ENCODE data around the gene IST1.
A peak's percentile ranks its signal among the peaks of the same experiment; 100 is the strongest.

Gene IST1

DNA sequence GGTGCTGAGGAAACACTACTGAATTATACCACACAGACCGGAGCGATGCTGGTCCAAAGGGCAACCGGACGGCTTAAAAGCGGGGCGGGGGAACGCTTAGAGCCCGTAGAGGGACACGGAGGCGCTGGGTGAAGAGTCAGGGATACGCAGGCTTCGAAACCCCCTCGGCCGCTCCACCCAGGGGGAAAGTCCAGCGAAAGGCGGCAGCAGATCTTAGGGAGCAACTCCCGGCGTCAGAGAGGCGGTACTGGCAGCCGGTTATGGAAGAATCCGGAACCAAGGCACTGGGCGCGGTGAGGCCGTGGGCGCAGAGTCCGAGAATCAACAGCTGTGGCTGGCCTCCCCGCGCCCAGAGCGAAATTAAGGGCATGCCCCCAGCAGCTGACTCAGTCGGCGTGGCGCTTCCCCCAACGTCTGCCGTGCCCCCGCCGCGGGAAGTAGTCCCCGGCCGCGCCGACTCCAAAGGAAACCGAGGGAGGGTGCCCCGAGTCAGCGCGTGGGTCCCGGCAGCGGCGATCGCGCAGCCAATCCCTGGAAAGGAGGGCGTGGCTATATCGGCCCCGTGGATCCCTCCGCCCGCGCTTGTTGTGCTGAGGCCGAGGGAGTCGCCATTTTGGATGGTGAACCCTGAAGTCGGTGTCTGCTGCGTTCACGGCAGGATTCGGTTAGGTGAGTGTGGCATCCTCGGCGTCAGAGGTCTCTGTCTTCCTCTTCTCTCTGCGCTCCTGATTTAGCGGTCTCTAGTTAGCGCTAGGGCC lies at the start of gene IST1:
IST1 (plus strand) TSS at position 611 of the 758 bp plus-strand sequence. CDS start 20,110 bp downstream, outside the sequence.
- TF ChIP-seq, protein P1, sequence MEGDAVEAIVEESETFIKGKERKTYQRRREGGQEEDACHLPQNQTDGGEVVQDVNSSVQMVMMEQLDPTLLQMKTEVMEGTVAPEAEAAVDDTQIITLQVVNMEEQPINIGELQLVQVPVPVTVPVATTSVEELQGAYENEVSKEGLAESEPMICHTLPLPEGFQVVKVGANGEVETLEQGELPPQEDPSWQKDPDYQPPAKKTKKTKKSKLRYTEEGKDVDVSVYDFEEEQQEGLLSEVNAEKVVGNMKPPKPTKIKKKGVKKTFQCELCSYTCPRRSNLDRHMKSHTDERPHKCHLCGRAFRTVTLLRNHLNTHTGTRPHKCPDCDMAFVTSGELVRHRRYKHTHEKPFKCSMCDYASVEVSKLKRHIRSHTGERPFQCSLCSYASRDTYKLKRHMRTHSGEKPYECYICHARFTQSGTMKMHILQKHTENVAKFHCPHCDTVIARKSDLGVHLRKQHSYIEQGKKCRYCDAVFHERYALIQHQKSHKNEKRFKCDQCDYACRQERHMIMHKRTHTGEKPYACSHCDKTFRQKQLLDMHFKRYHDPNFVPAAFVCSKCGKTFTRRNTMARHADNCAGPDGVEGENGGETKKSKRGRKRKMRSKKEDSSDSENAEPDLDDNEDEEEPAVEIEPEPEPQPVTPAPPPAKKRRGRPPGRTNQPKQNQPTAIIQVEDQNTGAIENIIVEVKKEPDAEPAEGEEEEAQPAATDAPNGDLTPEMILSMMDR (IDR thresholded peaks at IDR 0.05) = no peak
- peak within 1 kb of the TSS; percentile 93 for H3K27ac ChIP-seq

DNA sequence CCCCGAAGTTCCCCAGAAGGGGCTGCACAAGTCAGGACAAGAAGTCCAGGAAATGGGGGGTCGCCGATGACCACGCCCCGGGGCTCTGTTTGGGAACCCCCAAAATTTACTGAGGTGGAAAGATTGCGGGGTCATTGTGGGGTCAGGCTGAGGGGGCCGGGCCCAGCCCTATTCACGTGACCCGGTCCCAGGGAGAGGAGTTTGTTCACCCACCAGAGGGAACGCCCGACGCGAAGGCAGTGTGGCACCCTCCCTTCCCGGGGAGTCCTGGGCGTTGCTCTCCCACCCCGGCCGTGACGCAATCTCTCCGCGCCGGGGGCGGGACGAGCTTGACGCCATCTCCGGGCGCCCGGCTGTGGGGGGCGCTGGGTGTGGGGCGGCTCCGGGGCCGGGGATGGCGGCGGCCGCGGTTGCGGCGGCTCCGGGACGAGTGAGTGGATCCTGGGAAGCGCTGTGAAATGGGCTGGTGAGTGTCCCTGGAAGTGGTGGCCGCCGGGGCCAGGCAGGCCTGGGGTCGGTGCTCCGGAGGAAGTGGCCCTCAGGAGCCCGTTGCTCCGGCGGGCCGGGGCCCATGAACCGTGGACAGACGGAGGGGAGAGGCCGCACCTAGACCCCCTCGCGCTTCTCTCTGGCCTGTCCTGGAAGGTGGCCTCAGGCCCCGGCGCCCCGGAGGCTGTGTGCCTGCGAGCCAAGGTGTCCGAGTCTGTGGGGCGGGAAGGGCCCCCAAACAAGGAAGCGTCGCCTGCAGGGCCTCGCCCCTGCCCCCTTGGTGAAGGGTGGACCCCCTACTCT lies 49.5 kb upstream of the IST1 start, which contains the start of gene ATXN1L:
ATXN1L (plus strand) TSS at position 338 of the 792 bp plus-strand sequence. CDS start 3,765 bp downstream, outside the sequence.
- peak within 1 kb of the TSS; percentile 52 for H3K27ac ChIP-seq
- TF ChIP-seq ZFX (IDR thresholded peaks at IDR 0.05; ENCODE audit: borderline replicate concordance) = no peak
- TF ChIP-seq, protein P1 (IDR thresholded peaks at IDR 0.05) = no peak

DNA sequence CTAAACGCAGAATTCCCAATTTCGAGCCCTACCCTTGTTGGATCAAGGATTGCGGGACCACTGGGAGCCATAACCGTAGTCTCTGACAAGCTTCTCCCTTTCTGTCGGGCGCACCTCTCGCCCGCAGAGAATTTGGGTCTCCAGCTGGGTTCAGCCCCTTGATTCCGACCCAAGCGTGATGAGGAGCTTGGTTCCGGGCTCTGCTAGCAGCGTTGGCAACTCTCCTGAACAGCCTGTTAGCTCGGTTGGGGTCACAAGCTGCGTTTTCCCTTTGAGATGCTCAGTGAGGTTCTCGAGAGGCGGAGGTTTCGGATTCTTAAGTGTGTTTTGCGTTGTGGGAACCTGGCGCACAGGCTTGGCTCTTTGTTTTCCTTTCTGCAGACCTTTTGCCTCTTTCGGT lies 48.9 kb upstream of the IST1 start:
- TF ChIP-seq, protein P1 (IDR thresholded peaks at IDR 0.05) = no peak
- no peak for TF ChIP-seq ZFX (IDR thresholded peaks at IDR 0.05; ENCODE audit: borderline replicate concordance)
- peak overlapping the region; percentile 52; the same call in 1 of the 2 replicates for H3K27ac ChIP-seq

DNA sequence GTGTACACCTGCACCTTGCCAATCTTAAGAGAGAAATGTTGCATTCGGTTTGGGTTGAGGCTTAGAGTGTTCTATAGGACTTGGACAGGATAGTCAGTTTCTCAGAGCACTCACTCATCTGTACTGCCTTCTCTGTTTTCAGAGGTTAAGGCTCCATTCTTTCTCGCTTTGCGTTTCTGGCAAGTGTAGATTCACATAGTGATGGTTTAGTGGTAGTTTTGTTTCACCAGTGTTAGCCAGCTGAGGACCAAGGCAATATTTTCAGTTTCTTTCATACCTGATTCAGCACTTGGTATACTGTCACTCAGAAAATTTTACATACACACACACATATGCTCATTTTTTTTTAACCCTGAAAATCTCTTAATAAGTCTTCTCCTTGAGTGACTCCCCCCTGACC lies 48.2 kb upstream of the IST1 start:
- H3K27ac ChIP-seq = no peak overlapping the region
- TF ChIP-seq, protein P1 (IDR thresholded peaks at IDR 0.05) = no peak
- TF ChIP-seq ZFX (IDR thresholded peaks at IDR 0.05; ENCODE audit: borderline replicate concordance) = no peak

DNA sequence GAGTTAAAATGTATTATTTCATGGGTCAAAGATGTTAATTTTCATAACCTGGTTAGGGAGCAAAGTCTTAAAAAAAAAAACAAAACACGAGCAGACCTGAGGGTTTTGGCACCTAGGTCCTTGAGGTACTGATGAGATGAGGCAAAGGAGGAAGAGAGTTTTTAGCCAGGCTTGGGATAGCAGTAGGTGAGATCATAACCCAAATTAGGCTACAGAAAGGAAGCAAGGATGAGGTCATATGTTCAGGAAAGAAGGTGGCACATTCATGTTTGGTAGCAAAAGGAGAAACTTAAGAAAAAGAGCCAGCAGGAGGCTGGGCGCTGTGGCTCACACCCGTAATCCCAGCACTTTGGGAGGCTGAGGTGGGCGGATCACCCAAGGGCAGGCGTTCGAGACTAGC lies 46.7 kb upstream of the IST1 start:
- no peak for TF ChIP-seq ZFX (IDR thresholded peaks at IDR 0.05; ENCODE audit: borderline replicate concordance)
- TF ChIP-seq, protein P1 (IDR thresholded peaks at IDR 0.05) = no peak
- no peak overlapping the region for H3K27ac ChIP-seq

DNA sequence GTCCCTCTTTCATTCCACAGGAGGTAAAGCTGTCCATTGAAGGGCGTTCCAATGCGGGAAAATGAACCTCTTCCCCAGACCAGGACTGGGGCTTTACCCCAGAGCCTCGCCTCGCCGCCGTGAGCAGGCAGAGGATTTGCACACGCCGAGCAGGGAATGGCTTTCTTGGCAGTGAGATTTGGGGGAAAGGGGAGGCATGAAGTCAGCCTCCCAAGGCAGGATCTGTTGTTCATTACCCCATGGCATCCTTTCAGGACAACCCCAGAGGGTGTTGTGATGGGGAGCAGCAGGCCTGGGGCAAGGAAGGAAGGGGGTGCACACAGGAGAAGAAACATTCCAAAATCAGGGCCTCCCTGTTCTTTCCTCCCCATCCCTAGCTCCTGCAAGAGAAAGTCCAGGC lies 43.6 kb upstream of the IST1 start:
- no peak for TF ChIP-seq ZFX (IDR thresholded peaks at IDR 0.05; ENCODE audit: borderline replicate concordance)
- TF ChIP-seq, protein P1 (IDR thresholded peaks at IDR 0.05) = no peak
- H3K27ac ChIP-seq = no peak overlapping the region

DNA sequence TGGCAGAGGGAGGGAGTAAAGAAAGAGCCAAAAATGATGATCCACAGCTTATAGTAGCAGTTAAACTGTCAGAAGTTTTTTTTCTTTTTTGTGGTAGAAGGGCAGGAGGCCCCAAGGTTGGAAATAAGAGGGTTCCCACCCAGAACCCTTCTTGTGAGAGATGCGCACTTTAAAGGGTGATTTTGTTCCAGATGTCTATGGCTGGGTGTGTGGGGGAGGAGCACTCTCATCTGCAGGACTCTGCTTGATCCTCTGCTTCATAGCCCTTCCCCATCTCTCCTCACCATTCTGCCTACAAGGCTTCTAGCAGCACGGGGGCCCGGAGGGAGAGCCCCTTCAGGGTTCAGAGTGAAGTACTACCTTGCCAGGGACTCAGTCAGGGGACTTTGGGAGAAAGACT lies 43.2 kb upstream of the IST1 start:
- no peak for TF ChIP-seq ZFX (IDR thresholded peaks at IDR 0.05; ENCODE audit: borderline replicate concordance)
- TF ChIP-seq, protein P1 (IDR thresholded peaks at IDR 0.05) = no peak
- no peak overlapping the region for H3K27ac ChIP-seq

Data from 22Rv1 (cell line).